ENCODE results near the gene CDCA3. TPM values are rescaled to one million over a fixed set of nuclear protein-coding genes. Genes with fewer than 3 reads are reported as not detected.

CDCA3 gene
- total RNA-seq, 1 donor from 2014 or later: 3.2 TPM

DNA sequence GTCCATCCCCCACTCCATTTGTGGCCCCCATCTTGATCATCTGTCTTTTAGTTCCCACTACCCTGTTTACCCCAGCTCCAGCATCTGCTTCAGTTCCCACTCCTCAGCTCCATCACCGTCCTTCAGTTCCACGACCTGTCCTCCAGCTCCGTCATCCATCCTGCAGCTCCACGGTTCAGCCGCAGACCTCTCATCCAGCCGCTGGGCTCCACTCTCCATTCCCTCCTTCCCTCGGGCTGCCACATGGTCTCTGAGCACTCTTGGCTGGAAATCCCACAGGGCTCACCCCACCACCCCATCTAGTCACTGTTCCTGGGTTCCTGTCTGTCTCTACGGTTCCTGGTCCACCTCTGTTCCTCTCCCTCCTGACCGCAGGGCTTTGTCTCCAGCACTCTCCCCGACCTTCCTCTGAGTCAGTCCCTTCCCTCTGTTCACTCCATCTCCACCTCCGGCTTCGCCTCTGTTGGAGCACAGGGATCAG, 26.1 kb downstream of the CDCA3 start:
- no peak overlapping the region for H3K9ac ChIP-seq (ENCODE audit: low read length)
- no peak for FAIRE-seq
- no peaks in the 10 kb centered on the region for H3K36me3 ChIP-seq (ENCODE audit: insufficient read depth, low read length)
- Mint-ChIP-seq H3K36me3 (ENCODE audit: low read depth, unreplicated experiment) (peaks cover 4% of the 10 kb centered on the region), H3K9me3 (ENCODE audit: unreplicated experiment) (no peaks in the 10 kb centered on the region), H3K4me3 (ENCODE audit: unreplicated experiment) (peak overlapping the region; percentile 63), H3K4me1 (ENCODE audit: low read depth, unreplicated experiment) (peaks cover 30% of the 10 kb centered on the region), H3K27ac (ENCODE audit: unreplicated experiment) (no peak overlapping the region), H3K27me3 (ENCODE audit: low read depth, unreplicated experiment) (no peaks in the 10 kb centered on the region)
- H3K4me2 ChIP-seq (ENCODE audit: low read length): peak overlapping the region; percentile 74
- H3K4me1 ChIP-seq (ENCODE audit: insufficient read depth, low read length): peaks cover 25% of the 10 kb centered on the region
- DNase-seq (ENCODE audit: low read depth): peak; percentile 52
- peaks cover 20% of the 10 kb centered on the region for H3K79me2 ChIP-seq (ENCODE audit: insufficient read depth, low read length)
- H3K9me3 ChIP-seq (ENCODE audit: insufficient read depth, low read depth, low read length): no peaks in the 10 kb centered on the region
- no peak overlapping the region for H3K27ac ChIP-seq (ENCODE audit: low read depth, low read length)
- TF ChIP-seq, protein P1, sequence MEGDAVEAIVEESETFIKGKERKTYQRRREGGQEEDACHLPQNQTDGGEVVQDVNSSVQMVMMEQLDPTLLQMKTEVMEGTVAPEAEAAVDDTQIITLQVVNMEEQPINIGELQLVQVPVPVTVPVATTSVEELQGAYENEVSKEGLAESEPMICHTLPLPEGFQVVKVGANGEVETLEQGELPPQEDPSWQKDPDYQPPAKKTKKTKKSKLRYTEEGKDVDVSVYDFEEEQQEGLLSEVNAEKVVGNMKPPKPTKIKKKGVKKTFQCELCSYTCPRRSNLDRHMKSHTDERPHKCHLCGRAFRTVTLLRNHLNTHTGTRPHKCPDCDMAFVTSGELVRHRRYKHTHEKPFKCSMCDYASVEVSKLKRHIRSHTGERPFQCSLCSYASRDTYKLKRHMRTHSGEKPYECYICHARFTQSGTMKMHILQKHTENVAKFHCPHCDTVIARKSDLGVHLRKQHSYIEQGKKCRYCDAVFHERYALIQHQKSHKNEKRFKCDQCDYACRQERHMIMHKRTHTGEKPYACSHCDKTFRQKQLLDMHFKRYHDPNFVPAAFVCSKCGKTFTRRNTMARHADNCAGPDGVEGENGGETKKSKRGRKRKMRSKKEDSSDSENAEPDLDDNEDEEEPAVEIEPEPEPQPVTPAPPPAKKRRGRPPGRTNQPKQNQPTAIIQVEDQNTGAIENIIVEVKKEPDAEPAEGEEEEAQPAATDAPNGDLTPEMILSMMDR (IDR thresholded peaks at IDR 0.05; ENCODE audit: insufficient read depth, low read depth, low read length): no peak
- no peak for TF ChIP-seq EZH2 (IDR thresholded peaks at IDR 0.05; ENCODE audit: insufficient read depth, low read length)
- no peaks in the 10 kb centered on the region for H3K27me3 ChIP-seq (ENCODE audit: insufficient read depth, low read length)
- H2AFZ ChIP-seq (ENCODE audit: low read depth, low read length): peak overlapping the region; percentile 60
- no peak overlapping the region for H3K4me3 ChIP-seq (ENCODE audit: insufficient read depth, low read depth, low read length)
- H4K20me1 ChIP-seq (ENCODE audit: insufficient read depth, low read length): peaks cover under 1% of the 10 kb centered on the region

DNA sequence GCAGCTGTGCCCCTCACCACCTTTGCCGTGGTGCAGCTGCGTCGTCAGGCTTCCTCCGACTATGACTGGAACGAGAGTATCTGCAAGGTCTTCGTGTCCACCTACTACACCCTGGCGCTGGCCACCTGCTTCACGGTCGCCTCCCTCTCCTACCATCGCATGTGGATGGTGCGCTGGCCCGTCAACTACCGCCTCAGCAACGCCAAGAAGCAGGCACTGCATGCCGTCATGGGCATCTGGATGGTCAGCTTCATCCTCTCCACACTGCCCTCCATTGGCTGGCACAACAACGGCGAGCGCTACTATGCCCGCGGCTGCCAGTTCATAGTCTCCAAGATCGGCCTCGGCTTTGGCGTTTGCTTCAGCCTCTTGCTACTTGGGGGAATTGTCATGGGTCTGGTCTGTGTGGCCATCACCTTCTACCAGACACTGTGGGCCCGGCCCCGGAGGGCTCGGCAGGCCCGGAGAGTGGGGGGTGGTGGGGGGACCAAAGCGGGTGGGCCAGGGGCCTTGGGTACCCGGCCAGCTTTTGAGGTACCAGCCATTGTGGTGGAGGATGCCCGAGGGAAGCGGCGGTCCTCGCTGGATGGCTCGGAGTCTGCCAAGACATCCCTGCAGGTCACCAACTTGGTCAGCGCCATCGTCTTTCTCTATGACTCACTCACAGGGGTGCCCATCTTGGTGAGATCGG, 26.9 kb downstream of the CDCA3 start:
- no peaks in the 10 kb centered on the region for H3K9me3 Mint-ChIP-seq (ENCODE audit: unreplicated experiment)
- H3K27me3 ChIP-seq (ENCODE audit: insufficient read depth, low read length): no peaks in the 10 kb centered on the region
- no peak overlapping the region for H3K4me2 ChIP-seq (ENCODE audit: low read length)
- no peak overlapping the region for H2AFZ ChIP-seq (ENCODE audit: low read depth, low read length)
- H3K27ac Mint-ChIP-seq (ENCODE audit: unreplicated experiment): peak overlapping the region; percentile 56
- H4K20me1 ChIP-seq (ENCODE audit: insufficient read depth, low read length): no peaks in the 10 kb centered on the region
- FAIRE-seq: no peak
- peaks cover 32% of the 10 kb centered on the region for H3K4me1 Mint-ChIP-seq (ENCODE audit: low read depth, unreplicated experiment)
- no peaks in the 10 kb centered on the region for H3K9me3 ChIP-seq (ENCODE audit: insufficient read depth, low read depth, low read length)
- H3K4me3 ChIP-seq (ENCODE audit: insufficient read depth, low read depth, low read length): no peak overlapping the region
- no peak for TF ChIP-seq EZH2 (IDR thresholded peaks at IDR 0.05; ENCODE audit: insufficient read depth, low read length)
- H3K36me3 ChIP-seq (ENCODE audit: insufficient read depth, low read length): no peaks in the 10 kb centered on the region
- no peak overlapping the region for H3K9ac ChIP-seq (ENCODE audit: low read length)
- no peak overlapping the region for H3K27ac ChIP-seq (ENCODE audit: low read depth, low read length)
- H3K27me3 Mint-ChIP-seq (ENCODE audit: low read depth, unreplicated experiment): no peaks in the 10 kb centered on the region
- DNase-seq (ENCODE audit: low read depth): no peak
- H3K4me3 Mint-ChIP-seq (ENCODE audit: unreplicated experiment): peak overlapping the region; percentile 63
- peaks cover 4% of the 10 kb centered on the region for H3K36me3 Mint-ChIP-seq (ENCODE audit: low read depth, unreplicated experiment)
- H3K79me2 ChIP-seq (ENCODE audit: insufficient read depth, low read length): peaks cover 13% of the 10 kb centered on the region
- H3K4me1 ChIP-seq (ENCODE audit: insufficient read depth, low read length): peaks cover 22% of the 10 kb centered on the region

DNA sequence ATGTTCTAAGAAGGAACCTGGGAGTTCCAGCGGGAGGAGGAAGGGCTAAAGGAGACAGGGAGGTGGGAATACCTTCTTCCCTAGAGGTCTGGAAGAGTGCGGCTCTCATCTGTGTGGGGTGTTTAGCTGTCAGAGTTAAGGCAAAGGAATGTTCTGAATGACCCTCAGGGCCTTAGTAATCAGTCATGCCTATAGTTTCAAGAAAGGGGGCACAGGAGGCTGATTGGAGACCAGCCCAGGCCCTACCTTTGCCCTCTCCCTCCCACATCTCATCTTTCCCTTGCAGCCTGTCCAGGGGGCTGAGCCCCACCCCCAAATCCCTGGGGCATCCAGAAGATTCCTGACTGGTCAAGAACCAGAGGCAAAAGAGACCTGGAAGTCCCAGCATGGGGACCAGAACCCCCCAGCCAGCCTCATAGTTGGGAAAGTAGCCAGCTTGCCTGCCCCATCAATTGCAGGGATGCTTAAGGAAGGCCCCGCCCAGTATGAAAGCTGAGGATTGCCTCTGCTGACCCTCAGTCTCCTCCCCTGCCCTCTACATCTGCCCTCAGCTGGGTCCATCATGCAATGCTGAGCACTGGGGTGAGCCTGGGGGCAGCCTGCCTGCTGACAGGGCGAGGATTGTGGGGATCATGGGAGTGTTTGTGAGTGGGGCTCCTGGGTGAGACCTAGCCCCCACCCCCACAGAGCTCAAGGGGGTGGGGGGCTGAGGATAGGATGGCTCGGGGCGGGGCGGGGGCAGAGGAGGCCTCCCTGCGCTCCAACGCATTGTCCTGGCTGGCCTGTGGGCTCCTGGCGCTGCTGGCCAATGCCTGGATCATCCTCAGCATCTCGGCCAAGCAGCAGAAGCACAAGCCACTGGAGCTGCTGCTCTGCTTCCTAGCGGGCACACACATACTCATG, 27.7 kb downstream of the CDCA3 start:
- Mint-ChIP-seq H3K27ac (ENCODE audit: unreplicated experiment) (no peak overlapping the region), H3K4me3 (ENCODE audit: unreplicated experiment) (no peak overlapping the region), H3K4me1 (ENCODE audit: low read depth, unreplicated experiment) (peaks cover 32% of the 10 kb centered on the region), H3K27me3 (ENCODE audit: low read depth, unreplicated experiment) (no peaks in the 10 kb centered on the region), H3K36me3 (ENCODE audit: low read depth, unreplicated experiment) (peaks cover 4% of the 10 kb centered on the region), H3K9me3 (ENCODE audit: unreplicated experiment) (no peaks in the 10 kb centered on the region)
- Histone ChIP-seq H3K4me3 (ENCODE audit: insufficient read depth, low read depth, low read length) (no peak overlapping the region), H3K9ac (ENCODE audit: low read length) (no peak overlapping the region), H3K4me2 (ENCODE audit: low read length) (no peak overlapping the region), H3K4me1 (ENCODE audit: insufficient read depth, low read length) (peaks cover 22% of the 10 kb centered on the region), H3K79me2 (ENCODE audit: insufficient read depth, low read length) (peaks cover 5% of the 10 kb centered on the region), H3K36me3 (ENCODE audit: insufficient read depth, low read length) (no peaks in the 10 kb centered on the region), H2AFZ (ENCODE audit: low read depth, low read length) (no peak overlapping the region), H3K27ac (ENCODE audit: low read depth, low read length) (no peak overlapping the region), H3K27me3 (ENCODE audit: insufficient read depth, low read length) (no peaks in the 10 kb centered on the region), H4K20me1 (ENCODE audit: insufficient read depth, low read length) (no peaks in the 10 kb centered on the region), H3K9me3 (ENCODE audit: insufficient read depth, low read depth, low read length) (no peaks in the 10 kb centered on the region)
- no peak for TF ChIP-seq EZH2 (IDR thresholded peaks at IDR 0.05; ENCODE audit: insufficient read depth, low read length)
- TF ChIP-seq, protein P1 (IDR thresholded peaks at IDR 0.05; ENCODE audit: insufficient read depth, low read depth, low read length): no peak
- DNase-seq (ENCODE audit: low read depth) (no peak), FAIRE-seq (no peak)

Measured in astrocyte (in vitro differentiated cells and primary cell).